ENCODE data around the gene ECE1.

ECE1 gene

GRCh38 chr1:21257431-21258135 lies 32.7 kb downstream of the ECE1 start:
- Histone ChIP-seq H3K36me3 (ENCODE audit: insufficient read depth, low read length) (peaks cover 9% of the 10 kb centered on the region), H3K4me2 (ENCODE audit: insufficient read depth, low read length) (no peak overlapping the region), H3K4me1 (ENCODE audit: insufficient read depth, low read length) (no peaks in the 10 kb centered on the region), H3K27me3 (ENCODE audit: insufficient read depth, low read length, poor library complexity) (no peaks in the 10 kb centered on the region), H2AFZ (ENCODE audit: low read depth, low read length) (no peak overlapping the region), H3K27ac (ENCODE audit: low read length) (no peak overlapping the region), H3K4me3 (ENCODE audit: low read depth in 1 of 2, low read length in 2 of 2) (no peak overlapping the region), H3K9ac (ENCODE audit: low read depth, low read length) (no peak overlapping the region), H4K20me1 (ENCODE audit: insufficient read depth, low read length) (no peaks in the 10 kb centered on the region), H3K79me2 (ENCODE audit: insufficient read depth, low read length) (no peaks in the 10 kb centered on the region), H3K9me3 (ENCODE audit: insufficient read depth, low read length, severe bottlenecking) (no peaks in the 10 kb centered on the region)
- DNase-seq, result no peak
- TF ChIP-seq EZH2 (IDR thresholded peaks at IDR 0.05; ENCODE audit: borderline replicate concordance, low read depth, low read length, severe bottlenecking) (no peak), CTCF (IDR thresholded peaks at IDR 0.05; ENCODE audit: borderline replicate concordance, extremely low read depth, low read length, poor library complexity, severe bottlenecking) (no peak)
- ATAC-seq (ENCODE audit: insufficient read depth, low read depth), result no peak

- Histone ChIP-seq H3K79me2 (ENCODE audit: insufficient read depth, low read length) (no peaks in the 10 kb centered on the region), H3K4me3 (ENCODE audit: low read depth in 1 of 2, low read length in 2 of 2) (no peak overlapping the region), H3K27ac (ENCODE audit: low read length) (no peak overlapping the region), H2AFZ (ENCODE audit: low read depth, low read length) (no peak overlapping the region), H3K9me3 (ENCODE audit: insufficient read depth, low read length, severe bottlenecking) (no peaks in the 10 kb centered on the region), H3K27me3 (ENCODE audit: insufficient read depth, low read length, poor library complexity) (no peaks in the 10 kb centered on the region), H3K4me2 (ENCODE audit: insufficient read depth, low read length) (no peak overlapping the region), H3K9ac (ENCODE audit: low read depth, low read length) (no peak overlapping the region), H4K20me1 (ENCODE audit: insufficient read depth, low read length) (no peaks in the 10 kb centered on the region), H3K36me3 (ENCODE audit: insufficient read depth, low read length) (peaks cover 9% of the 10 kb centered on the region), H3K4me1 (ENCODE audit: insufficient read depth, low read length) (no peaks in the 10 kb centered on the region)
- no peak for ATAC-seq (ENCODE audit: insufficient read depth, low read depth)
- no peak for TF ChIP-seq CTCF (IDR thresholded peaks at IDR 0.05; ENCODE audit: borderline replicate concordance, extremely low read depth, low read length, poor library complexity, severe bottlenecking)
- no peak for TF ChIP-seq EZH2 (IDR thresholded peaks at IDR 0.05; ENCODE audit: borderline replicate concordance, low read depth, low read length, severe bottlenecking)
- DNase-seq, result no peak
Measured at GRCh38 chr1:21256776-21257175, 33.5 kb downstream of the ECE1 start.

- TF ChIP-seq EZH2 (IDR thresholded peaks at IDR 0.05; ENCODE audit: borderline replicate concordance, low read depth, low read length, severe bottlenecking) (no peak), CTCF (IDR thresholded peaks at IDR 0.05; ENCODE audit: borderline replicate concordance, extremely low read depth, low read length, poor library complexity, severe bottlenecking) (no peak)
- H3K9ac ChIP-seq (ENCODE audit: low read depth, low read length), result no peak overlapping the region
- no peaks in the 10 kb centered on the region for H3K79me2 ChIP-seq (ENCODE audit: insufficient read depth, low read length)
- no peak overlapping the region for H3K4me2 ChIP-seq (ENCODE audit: insufficient read depth, low read length)
- no peak for ATAC-seq (ENCODE audit: insufficient read depth, low read depth)
- no peak overlapping the region for H2AFZ ChIP-seq (ENCODE audit: low read depth, low read length)
- no peaks in the 10 kb centered on the region for H3K27me3 ChIP-seq (ENCODE audit: insufficient read depth, low read length, poor library complexity)
- no peaks in the 10 kb centered on the region for H3K9me3 ChIP-seq (ENCODE audit: insufficient read depth, low read length, severe bottlenecking)
- H4K20me1 ChIP-seq (ENCODE audit: insufficient read depth, low read length), result no peaks in the 10 kb centered on the region
- no peaks in the 10 kb centered on the region for H3K4me1 ChIP-seq (ENCODE audit: insufficient read depth, low read length)
- H3K4me3 ChIP-seq (ENCODE audit: low read depth in 1 of 2, low read length in 2 of 2), result no peak overlapping the region
- peaks cover 9% of the 10 kb centered on the region for H3K36me3 ChIP-seq (ENCODE audit: insufficient read depth, low read length)
- no peak overlapping the region for H3K27ac ChIP-seq (ENCODE audit: low read length)
- DNase-seq, result no peak
Measured at GRCh38 chr1:21255943-21256320, 34.3 kb downstream of the ECE1 start.

Measured in DND-41 (cell line).